ENCODE measurements around the gene MSI2.

MSI2 gene

GRCh38 chr17:57649731-57650484, 393.6 kb downstream of the MSI2 start:
- DNase-seq (ENCODE audit: low read depth in 1 of 2, low spot score in 1 of 2), result no peak

DNA sequence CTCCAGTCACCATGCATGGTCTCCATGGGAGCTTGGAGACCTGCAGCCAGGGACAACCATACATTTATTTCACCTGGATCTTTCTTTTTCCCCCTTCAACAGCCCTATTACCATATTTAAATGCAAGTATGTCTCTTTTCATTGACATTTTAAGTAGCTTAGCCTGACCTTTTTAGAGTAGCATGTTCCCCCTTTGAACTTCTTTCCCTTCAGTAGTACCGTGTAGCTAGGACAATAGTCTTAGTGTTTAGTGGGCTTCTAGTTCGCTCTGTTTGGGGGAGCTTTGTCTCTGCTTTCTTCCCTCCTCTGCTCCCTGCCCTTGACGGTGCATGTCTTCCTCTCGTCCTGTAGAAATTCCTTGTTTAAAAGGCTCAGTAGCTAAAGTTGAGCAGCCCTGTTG, 394.2 kb downstream of the MSI2 start:
- no peak for DNase-seq (ENCODE audit: low read depth in 1 of 2, low spot score in 1 of 2)

DNA sequence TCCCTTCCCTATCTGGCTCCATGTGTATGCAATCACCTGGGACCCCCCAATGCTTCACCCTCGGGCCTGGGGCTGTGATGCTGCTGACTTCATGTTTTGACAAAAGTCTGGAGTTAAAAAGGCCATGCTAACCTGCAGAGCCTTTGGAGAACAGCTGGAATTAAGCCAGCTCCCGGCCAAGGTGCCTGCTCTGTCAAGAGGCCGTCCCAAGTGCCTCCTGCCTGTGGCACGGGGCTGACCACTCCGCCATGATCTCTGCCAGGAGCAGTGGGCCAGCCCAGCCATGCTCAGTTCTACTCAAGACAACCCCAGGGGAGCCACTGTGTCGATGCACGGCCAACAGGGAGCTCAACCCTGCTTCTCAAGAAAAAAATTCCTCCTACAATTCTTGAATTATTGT, 395.1 kb downstream of the MSI2 start:
- no peak for DNase-seq (ENCODE audit: low read depth in 1 of 2, low spot score in 1 of 2)

- DNase-seq (ENCODE audit: low read depth in 1 of 2, low spot score in 1 of 2), result no peak
Observed at GRCh38 chr17:57651996-57652395, 395.7 kb downstream of the MSI2 start.

GRCh38 chr17:57652811-57653210, 396.5 kb downstream of the MSI2 start:
- DNase-seq (ENCODE audit: low read depth in 1 of 2, low spot score in 1 of 2), result no peak

DNA sequence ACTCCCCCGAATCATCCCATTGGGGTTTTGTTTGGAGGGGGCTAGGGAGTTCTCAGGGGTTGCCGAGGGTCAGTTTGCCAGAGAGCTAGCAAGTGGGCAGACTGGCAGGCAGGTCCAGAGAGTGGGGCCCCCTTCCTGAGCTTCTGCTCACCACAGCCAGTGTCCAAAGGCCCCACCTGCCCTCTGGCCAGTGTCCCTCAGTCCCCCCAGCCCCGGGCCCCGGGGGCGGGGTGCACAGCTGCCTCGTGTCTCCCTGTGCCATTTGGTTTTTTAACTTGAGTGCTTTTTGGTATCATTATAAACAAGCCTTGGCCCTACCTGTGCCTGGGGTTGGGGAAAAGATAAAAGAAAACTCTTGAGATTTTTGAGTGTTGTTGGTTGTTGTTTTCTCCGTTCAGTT, 397.0 kb downstream of the MSI2 start:
- no peak for DNase-seq (ENCODE audit: low read depth in 1 of 2, low spot score in 1 of 2)

GRCh38 chr17:57654040-57654775, 397.9 kb downstream of the MSI2 start:
- DNase-seq (ENCODE audit: low read depth in 1 of 2, low spot score in 1 of 2), result no peak

GRCh38 chr17:57655553-57655952, 399.2 kb downstream of the MSI2 start:
- DNase-seq (ENCODE audit: low read depth in 1 of 2, low spot score in 1 of 2), result no peak

GRCh38 chr17:57657211-57657610, 400.9 kb downstream of the MSI2 start:
- no peak for DNase-seq (ENCODE audit: low read depth in 1 of 2, low spot score in 1 of 2)

DNA sequence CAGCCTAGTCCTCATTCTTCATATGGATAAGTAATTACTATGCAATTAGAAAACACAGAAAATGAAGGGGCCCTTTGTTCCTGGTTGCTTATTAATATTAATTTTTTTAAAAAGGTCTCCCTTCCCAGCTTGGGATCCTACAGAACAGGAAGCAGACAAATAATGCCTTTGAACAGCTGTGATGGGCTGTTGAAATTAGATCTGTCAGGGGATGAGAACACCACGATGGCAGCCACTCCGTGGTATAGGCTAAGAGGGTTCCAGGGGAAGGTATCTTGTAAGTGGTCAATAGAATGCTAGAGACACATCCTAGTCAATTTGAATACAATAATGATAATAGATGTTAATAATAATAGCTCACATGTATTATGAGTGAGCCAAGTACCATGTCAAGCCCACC, 405.7 kb downstream of the MSI2 start:
- DNase-seq (ENCODE audit: low read depth in 1 of 2, low spot score in 1 of 2), result no peak

DNA sequence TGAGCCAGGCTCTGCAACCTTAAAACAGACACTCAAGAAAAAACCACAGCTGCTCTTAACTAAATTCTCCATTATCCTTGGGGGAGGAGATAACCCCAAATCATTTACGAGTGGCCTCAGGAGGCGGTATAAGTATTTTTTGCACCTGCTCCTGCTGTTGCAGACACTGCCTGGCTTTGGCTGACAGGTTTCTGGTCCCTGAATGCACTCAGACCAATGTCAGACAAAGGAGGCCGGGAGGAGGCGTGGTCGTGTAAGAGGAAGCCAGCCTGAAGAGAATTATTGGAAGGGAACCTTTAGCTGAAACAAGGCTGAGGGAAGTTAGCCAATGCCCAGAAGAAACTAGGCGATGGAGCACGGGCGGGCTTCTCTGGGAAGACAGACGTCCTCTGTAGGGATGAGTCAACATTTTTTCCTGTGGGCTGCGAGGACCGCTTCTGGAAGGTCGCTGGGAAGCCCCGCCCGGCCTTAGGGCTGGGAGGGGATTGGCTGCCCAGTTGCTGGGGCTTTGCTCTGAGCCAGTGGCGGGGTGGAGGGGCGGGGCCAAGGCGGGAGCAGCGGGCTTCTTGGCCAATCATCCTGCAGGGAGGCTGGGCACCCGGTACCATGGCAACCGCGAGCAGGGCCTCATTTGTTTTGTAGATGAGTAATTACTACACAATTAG, 406.5 kb downstream of the MSI2 start:
- DNase-seq (ENCODE audit: low read depth in 1 of 2, low spot score in 1 of 2), result peak in 1 of 2 donors; percentile 7

- DNase-seq (ENCODE audit: low read depth in 1 of 2, low spot score in 1 of 2), result no peak
Observed at GRCh38 chr17:57663326-57664070, 407.2 kb downstream of the MSI2 start.

DNA sequence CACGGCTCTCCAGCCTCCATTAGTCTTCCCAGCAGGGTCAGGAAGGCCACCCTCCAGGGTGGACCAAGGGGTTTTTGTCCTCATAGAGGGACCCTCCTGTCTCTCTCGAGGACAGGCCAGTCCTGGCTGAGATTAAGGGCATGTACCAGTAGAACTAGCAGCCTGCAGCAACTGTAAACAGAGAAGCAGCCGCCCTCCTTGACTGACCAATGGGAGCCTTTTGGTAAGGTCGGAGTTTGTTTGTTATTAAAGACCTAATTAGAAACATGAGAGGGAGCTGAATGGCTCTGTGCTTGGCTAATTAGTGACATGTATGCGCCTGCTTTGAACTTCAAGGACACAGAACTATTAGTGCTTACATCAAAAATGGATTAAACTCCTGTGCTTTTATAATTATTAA, 408.8 kb downstream of the MSI2 start:
- DNase-seq (ENCODE audit: low read depth in 1 of 2, low spot score in 1 of 2), result no peak

DNA sequence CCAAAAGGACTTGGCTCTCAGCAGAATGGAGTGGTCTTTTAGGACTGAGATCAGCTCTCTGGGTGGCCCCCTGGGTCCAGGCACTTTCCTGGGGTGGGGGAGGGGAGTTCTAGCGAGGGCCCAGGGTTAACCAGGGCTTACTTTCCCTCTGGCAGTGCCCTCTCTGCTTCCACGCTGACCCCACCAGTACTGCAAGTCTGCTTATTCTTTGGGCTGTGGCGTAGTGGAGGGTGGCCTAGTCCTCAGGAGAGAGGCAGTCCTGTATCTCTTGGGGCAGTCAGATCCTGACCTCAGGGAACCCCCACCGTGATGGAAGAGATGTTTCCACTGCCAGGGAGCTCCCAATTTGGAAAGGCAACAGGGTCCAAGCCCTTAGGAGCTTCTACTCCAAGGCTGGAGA, 409.4 kb downstream of the MSI2 start:
- DNase-seq (ENCODE audit: low read depth in 1 of 2, low spot score in 1 of 2), result no peak

DNA sequence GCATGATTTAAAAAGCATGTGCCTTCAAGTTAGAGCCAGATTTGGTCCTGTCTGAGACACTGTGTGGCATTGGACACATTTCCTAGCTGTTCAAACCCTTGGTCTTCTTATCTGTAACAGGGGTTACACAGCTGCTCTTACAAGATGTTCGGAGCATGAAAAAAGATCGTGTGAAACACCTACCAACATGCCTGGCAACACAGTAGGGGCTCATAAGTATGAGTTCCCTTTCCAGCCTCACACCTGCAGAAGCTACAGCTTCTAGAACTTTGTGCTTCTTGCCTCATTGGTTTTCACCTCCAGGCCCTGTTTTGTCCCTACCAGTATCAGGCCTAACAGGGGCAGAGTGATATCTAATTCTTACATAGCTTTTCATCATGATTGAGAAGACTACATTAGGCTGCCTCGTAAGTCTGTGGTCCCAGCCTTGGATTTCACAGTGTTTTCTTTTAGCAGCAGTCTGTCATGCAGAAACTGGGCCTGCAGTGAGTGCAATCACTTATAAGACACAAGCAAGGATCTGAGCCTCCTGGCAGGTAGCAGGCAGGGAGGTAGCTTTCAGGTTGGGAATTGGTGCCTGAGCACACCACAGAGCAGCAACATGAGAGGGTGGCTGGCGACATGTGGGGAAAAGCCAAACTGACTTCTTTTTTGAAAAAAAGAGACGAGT, 410.0 kb downstream of the MSI2 start:
- DNase-seq (ENCODE audit: low read depth in 1 of 2, low spot score in 1 of 2), result no peak

- DNase-seq (ENCODE audit: low read depth in 1 of 2, low spot score in 1 of 2), result no peak
Observed at GRCh38 chr17:57666946-57667345, 410.6 kb downstream of the MSI2 start.

DNA sequence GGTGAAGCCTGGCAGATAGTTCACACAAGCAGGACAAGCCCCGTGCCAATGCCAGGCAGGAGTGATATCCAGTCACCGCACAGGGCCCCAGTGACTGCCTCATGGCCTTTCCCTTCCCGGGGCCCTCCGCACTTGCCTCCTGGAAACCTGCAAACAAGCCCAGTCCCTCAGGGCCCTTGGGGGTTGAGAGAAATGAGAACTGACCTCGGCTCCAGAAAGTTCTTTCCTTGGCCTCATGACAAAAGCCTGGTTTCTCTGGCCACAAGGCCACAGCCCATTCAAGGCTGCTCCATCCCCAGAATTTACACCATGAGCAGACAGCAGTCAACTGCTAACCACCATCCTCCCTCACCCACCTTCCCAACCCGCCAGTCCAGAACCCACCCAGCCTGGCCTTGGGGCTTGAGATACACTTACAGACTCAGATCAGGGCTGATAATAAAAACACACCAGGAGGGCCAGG, 411.2 kb downstream of the MSI2 start:
- no peak for DNase-seq (ENCODE audit: low read depth in 1 of 2, low spot score in 1 of 2)

- DNase-seq (ENCODE audit: low read depth in 1 of 2, low spot score in 1 of 2), result no peak
Observed at GRCh38 chr17:57668332-57668731, 412.0 kb downstream of the MSI2 start.

DNA sequence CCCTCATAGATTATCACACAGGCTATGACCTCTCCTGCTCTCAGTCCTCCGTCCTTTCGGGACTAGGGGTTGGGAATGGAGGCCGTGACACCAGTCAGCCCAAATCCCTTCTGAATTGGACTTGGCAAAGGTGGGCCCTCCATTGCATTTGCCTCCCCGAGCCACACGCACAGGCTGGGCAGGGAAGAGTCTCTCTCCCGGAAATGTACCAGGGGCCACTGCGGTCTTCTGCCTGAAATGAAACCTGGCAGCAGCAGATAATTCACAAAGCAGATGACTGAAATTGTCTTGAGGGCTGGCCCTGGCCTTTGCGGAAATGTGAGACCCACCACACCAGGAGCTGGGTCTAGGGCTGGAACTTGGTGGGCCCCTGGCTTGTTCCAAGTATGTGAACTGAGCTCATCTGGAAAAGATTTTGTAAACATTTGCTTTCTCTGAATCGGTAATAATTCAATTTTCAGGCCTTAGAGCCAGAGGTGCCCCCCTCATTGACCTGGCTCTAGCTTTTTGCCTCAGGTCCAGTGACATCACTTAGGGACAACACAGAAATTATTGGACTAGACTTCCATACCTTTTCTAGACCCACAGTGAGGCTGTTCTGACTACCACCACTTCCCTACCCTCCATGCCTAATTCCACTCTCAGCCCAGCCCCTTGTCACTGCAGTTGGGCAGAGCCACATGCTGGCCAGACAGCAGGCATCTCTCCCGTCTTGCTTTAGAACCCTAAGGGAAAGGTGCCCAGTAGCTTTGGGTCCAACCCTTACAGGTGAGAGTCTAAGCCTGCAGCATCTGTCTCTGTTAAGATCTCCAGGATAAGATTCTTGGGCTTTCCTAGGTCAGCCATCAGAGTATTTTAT, 413.6 kb downstream of the MSI2 start:
- no peak for DNase-seq (ENCODE audit: low read depth in 1 of 2, low spot score in 1 of 2)

Measured in activated CD4-positive, alpha-beta T cell treated with anti-CD3 and anti-CD28 coated beads, Interleukin-2, amount 50 U/mL, for 24 hours (primary cell).